Astrocyte (in vitro differentiated cells and primary cell): ENCODE data around the gene SAYSD1. TPM values are rescaled to one million over a fixed set of nuclear protein-coding genes. Genes with fewer than 3 reads are reported as not detected.

Experiments used
- DNase-seq: peaks from one replicate; pipeline ENCODE4 v3.0.0-alpha.2; 2010; ENCODE audit warnings: low read depth
- FAIRE-seq: peaks from 2 replicates; lab custom pipeline; 2011; peaks lifted over from hg19 to GRCh38; lab: Jason Lieb, UNC
- H2AFZ ChIP-seq: 2 replicates; pipeline ENCODE4 v1.6.0; 2012; ENCODE audit warnings: low read depth, low read length, inconsistent platforms
- H3K27ac ChIP-seq: 2 replicates; pipeline ENCODE4 v1.5.1; 2011; ENCODE audit warnings: low read depth, low read length, inconsistent platforms
- H3K27me3 ChIP-seq: 2 replicates; pipeline ENCODE4 v1.6.0; 2011; ENCODE audit warnings: low read length, inconsistent platforms; ENCODE audit not compliant: insufficient read depth
- H3K36me3 ChIP-seq: 2 replicates; pipeline ENCODE4 v1.5.1; 2011; ENCODE audit warnings: low read length, inconsistent platforms; ENCODE audit not compliant: insufficient read depth
- H3K4me1 ChIP-seq: 2 replicates; pipeline ENCODE4 v1.5.1; 2011; ENCODE audit warnings: low read length, inconsistent platforms; ENCODE audit not compliant: insufficient read depth
- H3K4me2 ChIP-seq: 2 replicates; pipeline ENCODE4 v1.6.0; 2012; ENCODE audit warnings: low read length, inconsistent platforms
- H3K4me3 ChIP-seq: 2 replicates; pipeline ENCODE4 v1.5.1; 2011; ENCODE audit warnings: low read depth, mild to moderate bottlenecking, low read length, inconsistent platforms; ENCODE audit not compliant: insufficient read depth
- H3K79me2 ChIP-seq: 2 replicates; pipeline ENCODE4 v1.6.0; 2012; ENCODE audit warnings: mild to moderate bottlenecking, low read length, inconsistent platforms; ENCODE audit not compliant: insufficient read depth
- H3K9ac ChIP-seq: 2 replicates; pipeline ENCODE4 v1.6.0; 2012; ENCODE audit warnings: mild to moderate bottlenecking, low read length, inconsistent platforms
- H3K9me3 ChIP-seq: 2 replicates; pipeline ENCODE4 v1.5.1; 2012; ENCODE audit warnings: low read depth, mild to moderate bottlenecking, low read length, inconsistent platforms; ENCODE audit not compliant: insufficient read depth
- H4K20me1 ChIP-seq: 2 replicates; pipeline ENCODE4 v1.6.0; 2012; ENCODE audit warnings: low read length, inconsistent platforms; ENCODE audit not compliant: insufficient read depth
- H3K27ac Mint-ChIP-seq: one replicate; pipeline ENCODE4 v1.8.0; 2021; ENCODE audit warnings: mild to moderate bottlenecking, mixed read lengths; ENCODE audit not compliant: unreplicated experiment
- H3K27me3 Mint-ChIP-seq: one replicate; pipeline ENCODE4 v1.8.0; 2021; ENCODE audit warnings: low read depth, mixed read lengths; ENCODE audit not compliant: unreplicated experiment
- H3K36me3 Mint-ChIP-seq: one replicate; pipeline ENCODE4 v1.8.0; 2021; ENCODE audit warnings: low read depth, mixed read lengths; ENCODE audit not compliant: unreplicated experiment
- H3K4me1 Mint-ChIP-seq: one replicate; pipeline ENCODE4 v1.8.0; 2021; ENCODE audit warnings: low read depth, mixed read lengths; ENCODE audit not compliant: unreplicated experiment
- H3K4me3 Mint-ChIP-seq: one replicate; pipeline ENCODE4 v1.8.0; 2021; ENCODE audit warnings: mild to moderate bottlenecking, moderate library complexity, mixed read lengths; ENCODE audit not compliant: unreplicated experiment
- H3K9me3 Mint-ChIP-seq: one replicate; pipeline ENCODE4 v1.8.0; 2021; ENCODE audit warnings: mild to moderate bottlenecking, mixed read lengths; ENCODE audit not compliant: unreplicated experiment
- EZH2 ChIP-seq: IDR thresholded peaks from 2 replicates; pipeline ENCODE4 v1.6.1; 2012; ENCODE audit warnings: mild to moderate bottlenecking, low read length, inconsistent platforms; ENCODE audit not compliant: insufficient read depth
- total RNA-seq: library from RNA; stranded (reverse); gene quantifications from 2 replicates; pipeline ENCODE4 v1.2.1, GENCODE V29; 2021
- TF ChIP-seq, protein P1 (sequence below): IDR thresholded peaks from 2 replicates; pipeline ENCODE4 v1.5.1; 2011; ENCODE audit warnings: low read depth, mild to moderate bottlenecking, inconsistent platforms, low read length, moderate library complexity; ENCODE audit not compliant: insufficient read depth

The SAYSD1 gene
- total RNA-seq, 1 donor from 2014 or later, result 9.4 TPM

DNA sequence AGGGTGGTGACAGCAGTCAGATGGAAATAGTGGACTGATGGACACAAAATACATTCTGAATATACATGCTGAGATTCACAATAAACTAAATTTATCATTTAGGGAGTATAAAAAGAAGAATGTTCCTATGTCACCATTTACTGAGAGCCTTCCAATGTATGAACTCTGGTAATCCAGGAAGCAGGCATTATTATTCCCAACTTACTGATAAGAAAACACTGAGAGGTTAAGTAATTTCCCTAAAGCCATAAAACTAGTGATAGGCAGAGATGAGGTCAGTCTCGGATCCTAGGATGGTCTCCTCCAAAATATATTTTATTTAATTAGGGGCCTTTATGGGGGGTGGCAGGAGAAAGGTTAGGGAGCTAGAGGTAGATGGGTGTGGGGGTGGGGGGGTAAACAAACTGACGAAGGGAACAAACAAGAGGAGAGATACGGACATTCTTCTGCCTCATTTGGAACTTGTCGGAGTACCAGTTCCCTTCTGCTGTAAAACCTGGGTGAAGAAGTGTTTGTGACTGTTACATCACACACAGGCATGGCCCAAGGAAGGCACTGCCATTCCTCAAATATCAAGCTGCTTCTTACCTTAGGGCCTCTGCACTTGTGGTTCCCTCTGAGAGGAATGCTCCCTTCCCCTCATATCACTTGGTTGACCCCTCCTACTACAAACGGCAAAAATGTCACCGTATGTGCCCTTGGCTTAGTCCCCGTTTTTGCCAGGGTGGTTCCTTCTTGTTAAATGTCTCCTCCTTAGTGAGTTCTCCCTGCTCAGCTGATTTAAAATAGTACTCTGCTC, 6.7 kb downstream of the SAYSD1 start:
- Histone ChIP-seq H3K27me3 (no peaks in the 10 kb centered on the region), H3K36me3 (peaks cover 4% of the 10 kb centered on the region), H3K79me2 (no peaks in the 10 kb centered on the region), H3K9me3 (no peaks in the 10 kb centered on the region), H3K4me1 (no peaks in the 10 kb centered on the region), H3K27ac (no peak overlapping the region), H3K4me2 (no peak overlapping the region), H4K20me1 (no peaks in the 10 kb centered on the region), H3K4me3 (no peak overlapping the region), H3K9ac (no peak overlapping the region), H2AFZ (no peak overlapping the region)
- DNase-seq (no peak), FAIRE-seq (no peak)
- Mint-ChIP-seq H3K27ac (no peak overlapping the region), H3K9me3 (no peaks in the 10 kb centered on the region), H3K4me3 (no peak overlapping the region), H3K4me1 (peaks cover 5% of the 10 kb centered on the region), H3K36me3 (peaks cover 19% of the 10 kb centered on the region), H3K27me3 (no peaks in the 10 kb centered on the region)
- no peak for TF ChIP-seq EZH2
- TF ChIP-seq, protein P1, sequence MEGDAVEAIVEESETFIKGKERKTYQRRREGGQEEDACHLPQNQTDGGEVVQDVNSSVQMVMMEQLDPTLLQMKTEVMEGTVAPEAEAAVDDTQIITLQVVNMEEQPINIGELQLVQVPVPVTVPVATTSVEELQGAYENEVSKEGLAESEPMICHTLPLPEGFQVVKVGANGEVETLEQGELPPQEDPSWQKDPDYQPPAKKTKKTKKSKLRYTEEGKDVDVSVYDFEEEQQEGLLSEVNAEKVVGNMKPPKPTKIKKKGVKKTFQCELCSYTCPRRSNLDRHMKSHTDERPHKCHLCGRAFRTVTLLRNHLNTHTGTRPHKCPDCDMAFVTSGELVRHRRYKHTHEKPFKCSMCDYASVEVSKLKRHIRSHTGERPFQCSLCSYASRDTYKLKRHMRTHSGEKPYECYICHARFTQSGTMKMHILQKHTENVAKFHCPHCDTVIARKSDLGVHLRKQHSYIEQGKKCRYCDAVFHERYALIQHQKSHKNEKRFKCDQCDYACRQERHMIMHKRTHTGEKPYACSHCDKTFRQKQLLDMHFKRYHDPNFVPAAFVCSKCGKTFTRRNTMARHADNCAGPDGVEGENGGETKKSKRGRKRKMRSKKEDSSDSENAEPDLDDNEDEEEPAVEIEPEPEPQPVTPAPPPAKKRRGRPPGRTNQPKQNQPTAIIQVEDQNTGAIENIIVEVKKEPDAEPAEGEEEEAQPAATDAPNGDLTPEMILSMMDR, result no peak

DNA sequence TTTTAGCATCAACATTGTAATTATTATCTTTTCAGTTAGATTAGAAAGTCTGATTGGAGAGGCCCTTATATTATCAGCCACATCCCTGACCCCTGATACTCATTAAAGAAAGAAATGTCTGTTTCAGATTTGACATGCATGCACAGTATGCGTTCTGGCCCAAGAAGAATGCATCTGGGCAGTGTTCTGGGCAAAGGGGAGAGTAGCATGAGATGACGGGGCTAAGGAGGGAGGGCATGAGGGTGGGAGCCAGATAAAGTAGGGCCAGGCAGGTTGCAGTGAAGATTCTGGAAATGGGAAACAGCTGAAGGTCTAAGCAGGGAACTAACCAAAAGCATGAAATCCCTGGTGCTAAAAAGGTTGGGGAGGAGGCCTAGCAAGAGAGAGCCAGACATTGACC, 7.3 kb downstream of the SAYSD1 start:
- H3K4me1 Mint-ChIP-seq, result peaks cover 4% of the 10 kb centered on the region
- H3K79me2 ChIP-seq, result no peaks in the 10 kb centered on the region
- no peaks in the 10 kb centered on the region for H3K4me1 ChIP-seq
- H3K4me2 ChIP-seq, result no peak overlapping the region
- H4K20me1 ChIP-seq, result no peaks in the 10 kb centered on the region
- DNase-seq (no peak), FAIRE-seq (no peak)
- H3K4me3 ChIP-seq, result no peak overlapping the region
- no peak overlapping the region for H2AFZ ChIP-seq
- no peaks in the 10 kb centered on the region for H3K9me3 ChIP-seq
- no peak overlapping the region for H3K27ac Mint-ChIP-seq
- no peaks in the 10 kb centered on the region for H3K9me3 Mint-ChIP-seq
- no peak overlapping the region for H3K4me3 Mint-ChIP-seq
- no peak overlapping the region for H3K9ac ChIP-seq
- H3K27ac ChIP-seq, result no peak overlapping the region
- no peaks in the 10 kb centered on the region for H3K27me3 ChIP-seq
- peaks cover 4% of the 10 kb centered on the region for H3K36me3 ChIP-seq
- peaks cover 19% of the 10 kb centered on the region for H3K36me3 Mint-ChIP-seq
- TF ChIP-seq, protein P1, result no peak
- no peak for TF ChIP-seq EZH2
- no peaks in the 10 kb centered on the region for H3K27me3 Mint-ChIP-seq

DNA sequence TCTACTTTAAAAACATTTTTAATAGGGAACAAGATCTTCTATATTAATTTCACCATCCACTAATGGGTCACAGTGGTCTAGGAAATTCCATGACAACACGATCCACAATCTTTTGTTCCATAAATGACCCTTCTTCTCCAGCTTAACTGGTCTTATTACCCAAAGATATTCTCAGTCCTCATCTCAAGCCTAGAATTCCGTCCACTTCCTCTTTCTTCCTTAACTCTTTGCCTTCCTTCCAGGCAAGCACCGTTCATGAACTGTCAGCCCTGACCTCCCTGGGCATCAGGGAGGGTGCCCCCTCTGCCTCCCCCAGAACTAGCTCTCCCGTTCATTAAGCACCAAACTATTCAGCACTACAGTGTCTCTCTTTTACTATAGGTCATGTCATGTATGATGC, 8.0 kb downstream of the SAYSD1 start:
- Histone ChIP-seq H2AFZ (no peak overlapping the region), H3K79me2 (no peaks in the 10 kb centered on the region), H3K27ac (no peak overlapping the region), H3K36me3 (peaks cover 4% of the 10 kb centered on the region), H3K9me3 (no peaks in the 10 kb centered on the region), H3K4me1 (no peaks in the 10 kb centered on the region), H3K4me2 (no peak overlapping the region), H3K27me3 (no peaks in the 10 kb centered on the region), H3K9ac (no peak overlapping the region), H3K4me3 (no peak overlapping the region), H4K20me1 (no peaks in the 10 kb centered on the region)
- peaks cover 2% of the 10 kb centered on the region for H3K4me1 Mint-ChIP-seq
- DNase-seq (no peak), FAIRE-seq (no peak)
- TF ChIP-seq EZH2, result no peak
- TF ChIP-seq, protein P1, result no peak
- H3K27ac Mint-ChIP-seq, result no peak overlapping the region
- no peaks in the 10 kb centered on the region for H3K9me3 Mint-ChIP-seq
- H3K27me3 Mint-ChIP-seq, result no peaks in the 10 kb centered on the region
- peaks cover 19% of the 10 kb centered on the region for H3K36me3 Mint-ChIP-seq
- H3K4me3 Mint-ChIP-seq, result no peak overlapping the region
